Heart right ventricle (tissue), 16 donors: ENCODE measurements around the gene GPR176. TPM values are rescaled to one million over a fixed set of nuclear protein-coding genes. Genes with fewer than 3 reads are reported as not detected.

Source experiments
- ATAC-seq, 8 donors: fragments of 200-7000 bp; cut with Tn5 transposase; one replicate each; pipeline ENCODE4 v1.9.1; 2020; ENCODE audit warnings: mild to moderate bottlenecking in 8 of 8, moderate library complexity in 8 of 8, moderate number of reproducible peaks in 1 of 8
- DNase-seq, 2 donors: peaks; one replicate each; pipeline ENCODE4 v3.0.0-alpha.2; 2020
- H3K27ac ChIP-seq, 10 donors: fragments of 200-600 bp; sonication (generic) in 2 of 10; one replicate each; pipeline versions ENCODE4 v1.5.0 to v1.8.0; 2020 to 2022; ENCODE audit warnings: mild to moderate bottlenecking in 3 of 10
- H3K27me3 ChIP-seq, 7 donors: fragments of 200-600 bp; one replicate each; pipeline ENCODE4 v1.8.0; 2021 to 2022; ENCODE audit warnings: mild to moderate bottlenecking in 2 of 7
- H3K36me3 ChIP-seq, 9 donors: fragments of 200-600 bp; sonication (generic) in 1 of 9; one replicate each; pipeline versions ENCODE4 v1.5.0 to v1.8.0; 2020 to 2022; ENCODE audit warnings: mild to moderate bottlenecking in 2 of 9
- H3K4me1 ChIP-seq, 9 donors: fragments of 200-600 bp; sonication (generic) in 1 of 9; one replicate each; pipeline versions ENCODE4 v1.5.0 to v1.8.0; 2020 to 2022; ENCODE audit warnings: mild to moderate bottlenecking in 4 of 9
- H3K4me3 ChIP-seq, 10 donors: fragments of 200-600 bp; sonication (generic) in 2 of 10; one replicate each; pipeline versions ENCODE4 v1.5.0 to v1.8.0; 2020 to 2022; ENCODE audit warnings: mild to moderate bottlenecking in 7 of 10, moderate library complexity in 2 of 10
- H3K9me3 ChIP-seq, 11 donors: fragments of 200-600 bp in 10 of 11; sonication (generic) in 2 of 11; one replicate each; pipeline versions ENCODE4 v1.5.0 to v1.8.0; 2013 to 2022; ENCODE audit warnings: mild to moderate bottlenecking in 2 of 11, control low read depth in 1 of 11, moderate library complexity in 1 of 11
- WGBS, 2 donors: extraction: QIAGEN DNeasy Blood & Tissue Kit; methylation state at CpG; one replicate each; pipeline ENCODE4 v1.1.7; 2013; ENCODE audit warnings: inconsistent platforms in 1 of 2; 5-methylcytosine and 5-hydroxymethylcytosine counted together
- intact Hi-C, 10 donors: fragments of 100-400 bp; cut with DNase I; formaldehyde crosslinking; loops; one replicate each; pipeline versions ENCODE4 v1.11.1 to v1.14.2; 2022
- polyA plus RNA-seq, 2 donors: library from polyadenylated mRNA; stranded (reverse); fragments of 200-250 nt; gene quantifications; one replicate each; pipeline ENCODE4 v1.2.3, GENCODE V29; 2013
- total RNA-seq, 10 donors: library from RNA; stranded (reverse); fragmentation: NEBNext Ultra II Directional in 3 of 10; extraction: Animal tissue kit (Norgen Biotek cat#: 25700) in 3 of 10; gene quantifications; one replicate each; pipeline versions ENCODE4 v1.2.1 to v1.2.4, GENCODE V29; 2021 to 2023
- TF ChIP-seq, protein P1 (sequence below), 9 donors: fragments of 200-600 bp; sonication (generic) in 2 of 9; IDR thresholded peaks; one replicate each; pipeline versions ENCODE4 v1.5.0 to v1.8.0; 2021 to 2022; ENCODE audit warnings: antibody characterized with exemption in 9 of 9, mild to moderate bottlenecking in 5 of 9, moderate library complexity in 1 of 9
- donor health status: Arrhythmogenic right ventricular cardiomyopathy.
- donor health status: ischemic (EF 13 %, LVEDD 7.1; RV severe dilation, severe dysfunction).
- donor health status: healthy with polysubstance abuse.
- donor health status: DM: no; HTN: yes; CAD: no.
- donor health status: DM: no; HTN: no; CAD: no.
- donor health status: ischemic (EF 25% LVEDD 6.9; RV normal size, moderate dysfunction).
- donor health status: ischemic (EF 25% LVEDD 5.7; RV mildly dilated, moderate dysfunction).
- donor health status: healthy.
- donor health status: DM: yes; HTN: yes; CAD: no.
- donor health status: Ischemic cardiomyopathy.
- donor health status: ischemic (EF 35%, LVEDD 5.7; RV mildly dilated, moderate dysfunction).
- donor health status: nonischemic (EF 11% LVEDD 7.7; RV severe dilation, severe dysfunction).
- donor health status: DM: yes; HTN: yes; CAD: no.
- donor health status: PGD.
- donor health status: ischemic (EF 29% LVEDD 5.4; RV normal size, mild dysfunction).
- donor health status: nonischemic (EF 23%, LVEDD 6.1; RV moderate dilation, normal function).

The GPR176 gene
- total and polyA plus RNA-seq, 12 donors = 0.87 to 3.1 (median 1.6) TPM

DNA sequence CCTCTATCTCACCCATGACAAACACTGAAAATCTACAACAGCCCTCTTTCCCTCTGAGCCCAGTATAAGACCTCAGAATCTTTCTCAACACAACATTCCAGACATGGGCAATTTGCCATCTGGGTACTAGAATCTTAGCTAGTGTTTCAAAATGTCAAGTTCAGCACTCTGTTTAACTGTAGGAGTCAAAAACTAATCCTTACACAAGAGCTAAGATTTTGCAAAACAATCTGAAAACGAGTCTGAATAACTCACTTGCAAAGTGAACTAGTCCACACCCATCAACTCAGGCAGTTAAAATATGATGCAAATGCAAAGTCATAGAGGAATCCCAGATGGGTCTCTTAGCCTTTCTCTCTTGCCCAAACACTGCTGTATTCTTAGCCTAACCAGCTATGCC lies 67.8 kb downstream of the GPR176 start:
- Histone ChIP-seq H3K27ac (peak overlapping the region in 1 of 10 donors; percentile 1), H3K36me3 (no peaks in the 10 kb centered on the region), H3K27me3 (no peaks in the 10 kb centered on the region), H3K4me3 (no peak overlapping the region), H3K9me3 (no peaks in the 10 kb centered on the region), H3K4me1 (peaks cover 0 to 12% (median 0%) of the 10 kb centered on the region in 9 donors)
- intact Hi-C loops = no loop called here
- WGBS, 2 donors = 57 to 68% methylated on average over 1 of the region's 1 CpG
- TF ChIP-seq, protein P1, sequence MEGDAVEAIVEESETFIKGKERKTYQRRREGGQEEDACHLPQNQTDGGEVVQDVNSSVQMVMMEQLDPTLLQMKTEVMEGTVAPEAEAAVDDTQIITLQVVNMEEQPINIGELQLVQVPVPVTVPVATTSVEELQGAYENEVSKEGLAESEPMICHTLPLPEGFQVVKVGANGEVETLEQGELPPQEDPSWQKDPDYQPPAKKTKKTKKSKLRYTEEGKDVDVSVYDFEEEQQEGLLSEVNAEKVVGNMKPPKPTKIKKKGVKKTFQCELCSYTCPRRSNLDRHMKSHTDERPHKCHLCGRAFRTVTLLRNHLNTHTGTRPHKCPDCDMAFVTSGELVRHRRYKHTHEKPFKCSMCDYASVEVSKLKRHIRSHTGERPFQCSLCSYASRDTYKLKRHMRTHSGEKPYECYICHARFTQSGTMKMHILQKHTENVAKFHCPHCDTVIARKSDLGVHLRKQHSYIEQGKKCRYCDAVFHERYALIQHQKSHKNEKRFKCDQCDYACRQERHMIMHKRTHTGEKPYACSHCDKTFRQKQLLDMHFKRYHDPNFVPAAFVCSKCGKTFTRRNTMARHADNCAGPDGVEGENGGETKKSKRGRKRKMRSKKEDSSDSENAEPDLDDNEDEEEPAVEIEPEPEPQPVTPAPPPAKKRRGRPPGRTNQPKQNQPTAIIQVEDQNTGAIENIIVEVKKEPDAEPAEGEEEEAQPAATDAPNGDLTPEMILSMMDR (IDR thresholded peaks at IDR 0.05) = no peak
- DNase-seq (no peak), ATAC-seq (peak in 1 of 8 donors; percentile 45)

DNA sequence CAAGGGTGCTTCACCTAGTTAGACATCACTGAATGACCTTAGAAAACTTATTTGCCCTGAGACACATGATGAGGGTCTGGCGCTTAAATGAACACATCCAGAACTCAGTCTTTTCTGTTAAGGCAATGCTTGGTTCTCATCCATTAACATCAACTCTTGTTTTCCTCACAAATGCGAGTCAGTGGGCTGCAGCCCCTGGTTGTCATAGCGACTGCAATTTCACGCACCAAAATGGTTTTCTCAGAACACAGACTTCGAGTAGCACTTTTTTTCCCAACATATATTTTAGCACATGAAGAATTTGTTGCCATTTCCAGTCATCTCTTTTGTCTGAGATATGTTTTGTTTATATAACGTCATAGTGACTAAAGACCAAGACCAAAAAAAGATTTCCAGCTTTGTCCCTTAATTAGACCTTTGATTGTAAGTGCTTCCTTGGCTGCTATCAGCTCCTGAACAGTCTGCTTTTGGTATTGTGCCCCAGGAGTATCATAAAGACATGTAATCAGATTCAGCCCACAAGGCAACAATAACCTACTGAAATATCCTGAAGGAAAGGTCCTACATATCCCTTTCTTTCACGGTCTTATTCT lies 68.5 kb downstream of the GPR176 start:
- intact Hi-C loops = no loop called here
- no peaks in the 10 kb centered on the region for H3K9me3 ChIP-seq
- no peak overlapping the region for H3K4me3 ChIP-seq
- H3K36me3 ChIP-seq = no peaks in the 10 kb centered on the region
- WGBS, 2 donors = 40 to 41% methylated on average over 7 of the region's 7 CpGs
- DNase-seq (no peak), ATAC-seq (peak in 1 of 8 donors; percentile 42)
- H3K4me1 ChIP-seq = peaks cover 0 to 12% (median 0%) of the 10 kb centered on the region in 9 donors
- TF ChIP-seq, protein P1 (IDR thresholded peaks at IDR 0.05) = no peak
- no peaks in the 10 kb centered on the region for H3K27me3 ChIP-seq
- H3K27ac ChIP-seq = peak overlapping the region in 1 of 10 donors; percentile 1

DNA sequence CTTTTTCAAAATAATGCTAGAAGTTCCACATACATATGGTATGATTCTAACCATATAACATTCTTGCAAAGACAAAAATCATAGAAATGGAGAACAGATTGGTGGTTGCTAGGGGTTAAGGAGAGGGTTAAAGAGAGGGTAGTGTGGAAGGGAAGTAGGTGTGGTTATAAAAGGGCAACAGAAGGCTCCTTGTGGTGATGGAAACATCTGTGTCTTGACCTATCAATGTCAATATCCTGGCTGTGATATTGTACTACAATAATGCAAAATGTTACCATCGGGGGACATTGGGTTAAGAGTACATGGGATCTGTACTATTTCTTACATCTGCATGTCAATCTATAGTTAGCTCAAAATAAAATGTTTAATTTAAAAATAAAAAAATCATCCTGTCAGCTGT lies 69.6 kb downstream of the GPR176 start:
- H3K36me3 ChIP-seq = no peaks in the 10 kb centered on the region
- WGBS, 2 donors = 68 to 81% methylated on average over 1 of the region's 1 CpG
- no peaks in the 10 kb centered on the region for H3K27me3 ChIP-seq
- no peak overlapping the region for H3K4me3 ChIP-seq
- no peak for DNase-seq
- intact Hi-C loops = no loop called here
- TF ChIP-seq, protein P1 (IDR thresholded peaks at IDR 0.05) = no peak
- peaks cover 0 to 12% (median 0%) of the 10 kb centered on the region in 9 donors for H3K4me1 ChIP-seq
- H3K27ac ChIP-seq = no peak overlapping the region
- H3K9me3 ChIP-seq = no peaks in the 10 kb centered on the region
- no peak for ATAC-seq

DNA sequence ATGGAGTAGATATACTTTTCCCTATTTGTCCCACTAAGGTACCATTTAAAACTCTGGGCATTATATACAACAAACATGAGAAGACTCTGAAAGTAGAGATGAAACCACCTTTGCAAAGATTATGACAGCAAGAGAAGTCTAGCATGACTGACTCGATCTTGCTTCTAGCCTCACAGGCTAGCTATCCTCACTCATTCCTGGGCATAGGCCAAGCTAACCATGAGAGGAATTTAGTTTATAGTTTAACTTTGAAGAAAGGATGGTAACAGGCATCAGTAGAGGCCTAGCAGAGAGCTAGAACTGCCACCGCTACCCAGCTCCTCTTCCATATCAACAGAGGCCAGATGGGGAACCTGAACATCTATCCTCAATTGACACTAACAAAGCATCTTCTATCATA lies 74.0 kb downstream of the GPR176 start:
- TF ChIP-seq, protein P1 (IDR thresholded peaks at IDR 0.05) = no peak
- DNase-seq = no peak
- no peaks in the 10 kb centered on the region for H3K9me3 ChIP-seq
- H3K4me1 ChIP-seq = peaks cover 0 to 6% (median 0%) of the 10 kb centered on the region in 9 donors
- 94 to 97% methylated on average over 2 of the region's 2 CpGs for WGBS, 2 donors
- no peak overlapping the region for H3K27ac ChIP-seq
- no peak overlapping the region for H3K4me3 ChIP-seq
- H3K36me3 ChIP-seq = no peaks in the 10 kb centered on the region
- intact Hi-C loops = no loop called here
- ATAC-seq = no peak
- H3K27me3 ChIP-seq = no peaks in the 10 kb centered on the region
